Subcutaneous adipose tissue (tissue), 4 donors: ENCODE data around the gene EPC1. TPM values are rescaled to one million over a fixed set of nuclear protein-coding genes. Genes with fewer than 3 reads are reported as not detected.

Experiments used
- CTCF ChIP-seq: fragments of 450-650 bp; IDR thresholded peaks from one replicate; pipeline ENCODE4 v1.5.1; 2016; ENCODE audit warnings: low read depth, mild to moderate bottlenecking, control low read depth, antibody characterized with exemption, moderate library complexity
- total RNA-seq, 4 donors: library from RNA; depleted of rRNA; stranded (reverse); fragments of >200 nt; gene quantifications; one replicate each; pipeline ENCODE4 v1.1.0, GENCODE V29; 2016

The EPC1 gene
- total RNA-seq, 4 donors from 2014 or later = 35.2 to 49.9 (median 41.6) TPM

GRCh38 chr10:32338262-32338661 lies 8.7 kb downstream of the EPC1 start:
- no peak for TF ChIP-seq CTCF

- TF ChIP-seq CTCF = no peak
Measured at GRCh38 chr10:32337350-32337749, 9.6 kb downstream of the EPC1 start.

- no peak for TF ChIP-seq CTCF
Measured at GRCh38 chr10:32333849-32334248, 13.1 kb downstream of the EPC1 start.

DNA sequence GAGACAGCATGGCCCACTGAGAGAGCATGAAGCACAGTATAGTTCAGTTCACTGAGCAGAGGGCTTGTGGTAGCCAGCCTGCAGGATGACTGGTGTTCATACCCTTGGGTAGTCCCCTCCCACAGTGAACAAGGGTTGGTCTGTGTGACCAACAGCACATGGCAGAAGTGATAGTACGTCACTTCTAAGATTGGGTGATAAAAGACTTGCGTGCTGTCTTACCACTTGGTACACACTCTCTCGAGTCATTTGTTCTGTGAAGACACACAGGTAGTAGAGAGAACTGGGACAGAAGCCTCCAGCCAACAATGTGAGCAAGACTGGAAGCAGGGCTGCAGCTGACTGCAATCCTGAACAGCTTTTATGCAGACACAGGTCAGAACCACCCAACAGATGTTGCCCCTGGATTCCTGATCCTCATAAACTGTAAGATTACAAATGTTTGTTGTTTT lies 14.6 kb downstream of the EPC1 start:
- no peak for TF ChIP-seq CTCF

- TF ChIP-seq CTCF = no peak
Measured at GRCh38 chr10:32331606-32332005, 15.4 kb downstream of the EPC1 start.

DNA sequence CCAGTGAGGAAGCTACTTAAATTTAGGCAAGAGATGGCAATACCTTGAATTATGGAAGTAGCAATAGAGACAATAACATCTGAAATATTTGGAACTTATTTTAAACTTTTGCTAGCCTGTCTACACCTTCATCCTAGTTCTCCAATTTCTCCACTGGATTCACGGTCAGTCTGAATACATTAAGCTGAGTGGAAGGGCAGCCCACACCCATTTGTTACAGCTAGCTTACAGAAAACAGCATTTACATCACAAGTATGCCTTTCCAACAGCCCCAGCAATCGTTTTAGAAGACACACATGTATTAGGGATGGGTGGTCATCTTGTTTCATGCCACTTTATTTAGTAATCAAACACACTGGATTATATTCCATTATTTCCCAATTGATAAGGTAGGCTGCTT lies 16.7 kb downstream of the EPC1 start:
- no peak for TF ChIP-seq CTCF

GRCh38 chr10:32329061-32329460 lies 17.9 kb downstream of the EPC1 start:
- TF ChIP-seq CTCF = no peak
